HG03432 (cell line): ENCODE data around the gene UQCRC1.

Experiments
- ATAC-seq: cut with Tn5 transposase; IDR thresholded peaks from one replicate; pipeline ENCODE4 v1.9.1; 2021; ENCODE audit warnings: mild to moderate bottlenecking, moderate library complexity; ENCODE audit not compliant: unreplicated experiment

Gene UQCRC1

GRCh38 chr3:48575366-48575765 is 34.1 kb downstream of the UQCRC1 start:
- ATAC-seq: no peak

GRCh38 chr3:48573973-48574585 is 35.4 kb downstream of the UQCRC1 start:
- ATAC-seq: no peak

DNA sequence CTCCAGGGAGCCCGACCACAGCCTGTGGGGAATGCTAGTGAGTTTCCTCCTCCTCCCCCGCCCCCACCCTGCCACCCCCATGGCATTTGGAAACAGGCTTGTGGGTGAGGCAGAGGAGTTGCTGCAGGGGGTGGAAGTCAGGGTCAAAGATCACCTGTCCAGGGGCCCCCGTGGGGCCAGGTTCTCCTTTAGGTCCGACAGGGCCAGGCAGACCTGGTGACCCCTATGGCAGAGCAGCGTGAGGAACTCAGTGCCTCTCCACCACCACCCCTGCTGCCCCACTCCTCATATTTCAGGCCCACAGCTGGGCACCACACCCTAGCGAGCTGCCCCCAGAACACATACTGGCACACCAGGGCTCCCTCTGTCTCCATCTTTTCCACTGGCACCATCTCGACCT is 36.9 kb downstream of the UQCRC1 start:
- ATAC-seq: no peak

GRCh38 chr3:48571938-48572337 is 37.5 kb downstream of the UQCRC1 start:
- no peak for ATAC-seq

DNA sequence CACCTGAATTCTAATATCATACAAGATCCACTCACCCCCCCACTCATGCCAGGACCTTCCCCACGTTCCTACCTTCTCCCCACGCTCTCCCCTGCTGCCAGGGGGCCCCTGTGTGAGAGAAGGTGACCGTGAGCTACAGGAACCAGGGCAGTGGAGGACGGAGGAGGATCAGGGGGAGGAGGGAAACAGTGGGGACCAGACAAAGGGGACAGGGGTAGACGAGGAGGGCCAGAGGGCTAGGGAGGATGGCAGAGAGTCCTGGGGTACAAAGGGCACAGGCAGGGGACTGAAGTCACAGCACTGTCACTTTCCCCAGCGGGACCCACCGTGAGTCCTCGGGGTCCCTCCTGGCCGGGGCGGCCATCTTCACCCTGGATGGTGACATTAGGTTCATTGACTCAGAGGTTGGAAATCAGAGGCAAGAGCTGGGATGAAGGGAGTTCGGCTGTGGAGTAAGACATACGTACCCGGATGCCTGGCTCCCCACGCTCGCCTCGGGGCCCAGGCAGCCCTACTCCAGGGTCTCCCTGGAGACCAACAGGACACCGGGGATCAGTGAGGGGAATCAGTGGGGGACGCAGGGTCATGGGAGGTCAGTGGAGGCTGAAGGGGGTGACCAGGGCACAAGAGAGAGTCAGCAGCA is 39.5 kb downstream of the UQCRC1 start:
- no peak for ATAC-seq

DNA sequence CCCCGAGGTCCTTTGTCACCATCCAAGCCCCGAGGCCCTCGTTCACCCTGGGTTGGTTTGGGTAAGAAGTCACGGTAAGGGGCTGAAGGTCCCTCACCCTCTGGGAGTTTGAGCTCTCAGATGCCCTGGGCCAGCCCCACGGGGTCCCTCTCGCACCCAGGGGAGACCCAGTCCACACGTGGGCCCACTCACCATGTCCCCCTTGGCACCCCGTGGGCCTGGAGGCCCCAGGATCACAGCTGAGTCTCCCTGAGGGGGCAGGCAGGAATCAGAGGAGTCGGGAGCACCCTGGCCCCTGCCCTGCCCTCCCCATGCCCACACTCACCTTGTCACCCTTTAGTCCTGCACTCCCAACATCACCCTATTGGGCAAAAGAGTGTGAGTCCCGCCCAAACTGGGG is 40.0 kb downstream of the UQCRC1 start:
- no peak for ATAC-seq

- no peak for ATAC-seq
These were observed 41.0 kb downstream of the UQCRC1 start for GRCh38 chr3:48568476-48568875.

DNA sequence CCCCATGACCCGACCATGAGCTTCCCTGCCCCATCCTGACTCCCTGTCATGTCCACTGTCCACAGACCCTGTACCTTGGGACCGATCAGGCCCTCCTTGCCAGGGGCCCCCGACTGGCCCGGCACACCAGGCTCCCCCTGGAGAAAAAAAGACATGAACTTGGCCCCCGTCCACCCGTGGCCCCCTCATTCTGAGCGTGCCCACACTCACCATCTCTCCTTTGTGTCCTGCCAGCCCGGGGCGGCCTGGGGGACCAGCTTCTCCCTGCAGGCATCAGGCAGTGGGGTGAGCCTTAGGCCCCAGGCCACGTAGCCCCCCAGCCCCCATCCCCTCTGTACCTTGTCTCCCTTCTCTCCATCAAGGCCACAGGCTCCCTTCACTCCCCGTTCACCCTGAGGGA is 41.9 kb downstream of the UQCRC1 start:
- no peak for ATAC-seq

DNA sequence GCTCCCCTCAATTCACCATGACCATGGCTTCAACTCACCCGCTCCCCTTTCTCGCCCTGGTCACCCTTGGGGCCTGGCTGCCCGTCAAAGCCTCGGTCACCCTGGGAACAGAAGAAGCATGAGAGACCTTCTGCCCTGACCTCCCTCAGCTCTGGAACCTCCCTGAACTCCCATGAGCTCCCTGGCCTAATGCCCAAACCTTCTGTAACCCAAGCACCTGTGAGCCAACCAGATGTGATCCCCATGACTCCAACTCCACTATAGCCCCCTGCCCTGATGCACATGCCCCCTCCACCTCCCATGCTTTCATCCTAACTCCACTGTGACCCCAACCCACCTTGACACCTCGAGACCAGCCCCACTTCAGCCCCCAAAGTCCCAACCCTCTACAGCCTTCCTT is 42.4 kb downstream of the UQCRC1 start:
- ATAC-seq: no peak

- no peak for ATAC-seq
These were observed 43.1 kb downstream of the UQCRC1 start for GRCh38 chr3:48566401-48566760.

DNA sequence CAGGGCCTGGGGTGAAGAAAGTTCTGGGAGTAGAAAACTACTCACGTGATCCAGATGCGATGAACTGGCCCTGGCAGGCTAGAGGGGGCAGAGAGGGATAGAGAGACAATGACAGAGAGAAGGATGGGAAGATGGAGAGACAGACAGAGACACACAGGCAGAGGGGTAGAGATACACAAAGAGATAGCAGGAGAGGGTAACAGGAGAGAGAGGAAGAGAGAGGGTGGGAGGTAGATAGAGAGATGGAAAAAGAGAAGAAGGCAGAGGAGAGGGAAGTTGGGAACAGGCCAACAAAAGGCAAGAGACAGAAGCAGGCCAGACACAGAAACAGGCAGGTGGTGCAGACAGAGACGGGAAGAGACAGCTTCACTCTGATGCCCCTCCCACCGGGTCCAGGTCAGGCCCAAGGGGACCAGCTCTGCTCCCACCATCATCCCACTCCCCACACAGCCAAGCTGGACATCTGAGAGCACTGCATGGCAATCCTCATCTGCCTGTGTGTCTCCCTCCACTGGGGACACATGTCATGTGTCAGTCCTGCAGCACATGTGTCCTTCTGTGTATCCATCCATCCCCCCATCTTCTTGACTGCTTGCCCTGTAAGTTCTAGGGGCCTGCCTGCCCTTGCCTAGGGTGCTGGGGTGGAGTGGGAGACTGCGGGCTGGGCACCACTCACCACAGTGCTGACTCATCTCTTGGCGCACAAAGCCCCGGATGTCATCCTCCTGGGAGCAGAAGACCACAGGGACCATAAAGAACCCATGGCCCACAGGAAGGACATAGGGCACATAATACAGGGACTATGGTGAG is 43.6 kb downstream of the UQCRC1 start:
- ATAC-seq: no peak

GRCh38 chr3:48565186-48565585 is 44.3 kb downstream of the UQCRC1 start:
- no peak for ATAC-seq

DNA sequence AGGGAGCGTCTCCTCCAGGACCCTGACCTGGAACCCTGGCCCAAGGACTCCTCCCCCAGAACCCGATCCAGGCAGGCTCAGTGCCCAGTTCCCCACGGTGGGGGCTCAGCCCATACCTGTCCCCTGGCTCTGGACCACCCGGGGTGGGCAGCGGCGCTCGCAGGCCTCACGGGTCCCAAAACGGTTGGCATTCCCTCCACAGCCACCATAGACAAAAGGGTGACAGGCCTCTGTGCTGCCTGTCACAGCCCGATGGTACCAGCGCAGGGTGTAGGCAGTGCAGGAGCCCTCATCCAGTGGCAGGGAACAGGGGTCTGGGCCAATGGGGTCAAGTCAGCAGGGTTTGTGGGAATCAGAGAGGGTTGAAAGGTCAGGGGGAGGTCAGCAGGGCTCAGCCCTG is 44.8 kb downstream of the UQCRC1 start:
- ATAC-seq: no peak

GRCh38 chr3:48564022-48564421 is 45.4 kb downstream of the UQCRC1 start:
- ATAC-seq: no peak

DNA sequence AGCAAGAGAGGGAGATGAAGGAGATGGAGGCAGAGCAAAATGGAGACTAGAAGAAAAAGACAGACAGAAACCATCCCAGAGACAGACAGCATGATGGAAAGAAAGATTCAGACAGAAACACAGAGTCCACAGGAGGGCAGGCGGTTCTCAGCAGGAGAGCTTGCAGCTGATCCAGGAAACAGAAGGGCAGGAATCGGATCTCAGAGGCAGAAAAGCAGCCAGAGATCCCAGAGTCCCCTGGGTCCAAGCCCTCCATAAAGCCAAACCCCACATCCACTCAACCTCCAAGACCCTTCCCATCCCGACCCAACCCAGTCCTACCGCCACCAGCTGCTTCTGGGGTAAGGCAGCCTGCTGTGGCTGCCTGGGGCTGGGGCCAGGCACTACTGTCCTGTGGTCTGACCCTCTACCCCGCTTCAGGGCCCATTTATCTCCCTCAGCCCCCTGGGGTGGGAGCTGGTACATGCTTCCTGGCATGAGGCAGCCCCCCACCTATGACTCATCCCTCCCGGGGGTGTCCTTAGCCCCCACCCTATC is 46.0 kb downstream of the UQCRC1 start, which contains the start of gene UCN2:
TSS of gene UCN2 (minus strand) at position 400 of the 537 bp plus-strand sequence. CDS start 657 bp downstream, outside the sequence.
- no peak for ATAC-seq

DNA sequence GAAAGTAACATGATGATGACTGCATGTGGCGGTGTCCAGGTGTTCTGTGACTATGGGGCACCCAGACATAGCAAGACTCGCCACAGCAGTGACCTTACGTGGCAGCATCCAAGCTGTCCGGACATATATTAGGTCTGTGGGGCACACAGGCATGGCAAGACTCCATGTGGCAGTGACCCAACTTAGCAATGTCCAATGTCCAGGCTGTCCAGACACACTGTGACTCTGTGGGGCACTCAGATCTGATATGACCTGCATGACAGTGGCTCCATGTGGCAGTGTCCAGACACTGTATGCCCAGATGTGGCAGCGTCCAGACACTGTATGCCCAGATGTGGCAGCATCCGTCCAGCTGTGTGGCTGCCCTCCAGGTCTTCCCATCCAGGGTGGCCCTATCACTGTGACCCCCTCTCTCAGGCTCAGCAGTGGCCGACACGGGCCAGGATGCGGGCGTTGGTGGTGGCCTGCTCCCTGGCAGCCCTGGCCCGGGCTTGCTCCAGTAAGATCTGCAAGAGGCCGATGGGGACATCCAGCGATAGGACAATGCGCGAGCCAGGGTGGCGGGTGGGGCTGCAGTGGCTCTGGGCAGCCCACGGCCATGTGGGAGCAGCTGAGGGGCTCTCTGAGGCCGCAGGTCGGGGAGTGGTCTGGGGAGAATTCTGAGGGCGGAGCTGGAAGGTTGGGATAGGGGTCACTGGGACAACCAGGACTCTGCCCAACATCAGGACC is 46.9 kb downstream of the UQCRC1 start:
- no peak for ATAC-seq

GRCh38 chr3:48561045-48561736 is 48.3 kb downstream of the UQCRC1 start:
- no peak for ATAC-seq

GRCh38 chr3:48560648-48561018 is 48.8 kb downstream of the UQCRC1 start:
- ATAC-seq: no peak

DNA sequence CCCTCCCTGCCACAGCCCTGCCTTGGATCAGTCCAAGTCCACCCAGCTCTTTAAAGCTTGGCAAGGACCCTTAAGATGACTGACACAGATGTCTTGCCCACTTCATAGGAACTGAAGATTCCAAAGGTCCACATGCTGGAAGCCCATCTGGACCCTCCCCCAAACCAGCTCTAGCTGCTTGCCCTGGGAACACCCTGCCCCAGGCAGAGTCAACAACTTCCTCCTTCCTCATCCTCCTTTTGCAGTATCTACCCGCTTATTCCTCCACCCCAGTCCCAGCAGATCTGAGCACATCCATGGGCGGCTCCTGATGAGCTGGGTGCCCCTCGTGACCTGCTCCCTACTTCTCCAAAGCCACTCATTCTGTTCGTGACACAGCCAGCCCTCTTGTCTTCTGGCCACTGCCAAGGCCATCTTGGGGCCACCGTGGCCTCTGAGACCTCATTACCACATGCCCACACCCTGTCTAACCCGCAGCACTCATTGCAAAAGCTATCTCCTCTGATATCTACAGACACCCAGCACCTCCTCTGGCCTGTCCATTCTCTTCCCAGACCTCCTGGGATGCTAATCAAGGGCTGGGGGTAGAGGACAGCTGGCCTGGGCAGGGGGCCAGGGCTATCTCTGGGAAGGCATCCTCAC is 50.8 kb downstream of the UQCRC1 start:
- no peak for ATAC-seq
